Ovary (tissue), 9 donors: Measurements from ENCODE around the gene TM4SF1. TPM values are rescaled to one million over a fixed set of nuclear protein-coding genes. Genes with fewer than 3 reads are reported as not detected.

ENCODE experiments used
- DNase-seq, 5 donors: peaks; one replicate each; pipeline ENCODE4 v3.0.0-alpha.2; 2019 to 2020
- H3K27ac ChIP-seq, 2 donors: fragments of 200-600 bp; one replicate each; pipeline versions ENCODE4 v1.5.1 to v1.8.0; 2019 to 2022
- H3K27me3 ChIP-seq: fragments of 200-600 bp; one replicate; pipeline ENCODE4 v1.8.0; 2022
- H3K36me3 ChIP-seq: fragments of 200-600 bp; sonication (generic); one replicate; pipeline ENCODE4 v1.5.1; 2019
- H3K4me1 ChIP-seq: one replicate; pipeline ENCODE4 v1.8.1; 2013; ENCODE audit warnings: mild to moderate bottlenecking, moderate library complexity; ENCODE audit not compliant: insufficient read depth
- H3K4me3 ChIP-seq: fragments of 200-600 bp; sonication (generic); one replicate; pipeline ENCODE4 v1.5.1; 2017
- H3K9me3 ChIP-seq, 2 donors: fragments of 200-600 bp in 1 of 2; sonication (generic) in 1 of 2; one replicate each; pipeline versions ENCODE4 v1.5.1 to v1.8.1; 2013 to 2019; ENCODE audit warnings: mild to moderate bottlenecking in 1 of 2, moderate library complexity in 1 of 2
- EP300 ChIP-seq: sonication (generic); formaldehyde crosslinking; IDR thresholded peaks from one replicate; pipeline ENCODE4 v1.6.1; 2017; ENCODE audit warnings: antibody characterized with exemption
- POLR2A ChIP-seq: fragments of 450-650 bp; IDR thresholded peaks from one replicate; pipeline ENCODE4 v1.6.1; 2017; ENCODE audit warnings: antibody characterized with exemption, mild to moderate bottlenecking, moderate library complexity
- WGBS, 3 donors: extraction: QIAGEN DNeasy Blood & Tissue Kit in 1 of 3; methylation state at CpG; one replicate each; pipeline versions ENCODE4 v1.1.5 to v1.1.7; 2013 to 2017; 5-methylcytosine and 5-hydroxymethylcytosine counted together
- intact Hi-C, 4 donors: fragments of 100-400 bp; cut with DNase I; formaldehyde crosslinking; loops; one replicate each; pipeline versions ENCODE4 v1.11.0 to v1.15.1; 2022 to 2023
- polyA plus RNA-seq, 2 donors: library from polyadenylated mRNA; stranded (reverse); fragments of 200-250 nt in 1 of 2; fragments of 350-450 nt in 1 of 2; fragmentation: Illumina TruSeq in 1 of 2; extraction: RNeasy Lipid Tissue Mini Kit (QIAGEN cat#74804) in 1 of 2; gene quantifications; one replicate each; pipeline ENCODE4 v1.2.3, GENCODE V29; 2013 to 2014
- total RNA-seq, 7 donors: library from RNA; depleted of rRNA in 2 of 7; stranded (reverse); fragments of >200 nt in 2 of 7; fragmentation: NEBNext Ultra II Directional in 3 of 7; extraction: Animal tissue kit (Norgen Biotek cat#: 25700) in 3 of 7; gene quantifications; one replicate each; pipeline versions ENCODE4 v1.1.0 to v1.2.4, GENCODE V29; 2016 to 2023
- TF ChIP-seq, protein P1 (sequence below), 3 donors: fragments of 450-650 bp in 2 of 3; fragments of 200-600 bp in 1 of 3; IDR thresholded peaks; one replicate each; pipeline versions ENCODE4 v1.5.1 to v1.8.0; 2016 to 2022; ENCODE audit warnings: antibody characterized with exemption in 3 of 3, mild to moderate bottlenecking in 1 of 3
- donor health status: DM: no; HTN: no; CAD: no; lungs with moderate emphysema.
- donor health status: DM: no; HTN: no; CAD: no.
- donor health status: Bipolar disorder and iron deficiency.
- donor health status: DM: yes; HTN: yes; CAD: no.
- donor health status: DM: no; HTN: no; CAD: no.
- donor health status: DM: yes; HTN: yes; CAD: no.

Gene TM4SF1
- total and polyA plus RNA-seq, 9 donors = 35.6 to 207 (median 61.0) TPM

DNA sequence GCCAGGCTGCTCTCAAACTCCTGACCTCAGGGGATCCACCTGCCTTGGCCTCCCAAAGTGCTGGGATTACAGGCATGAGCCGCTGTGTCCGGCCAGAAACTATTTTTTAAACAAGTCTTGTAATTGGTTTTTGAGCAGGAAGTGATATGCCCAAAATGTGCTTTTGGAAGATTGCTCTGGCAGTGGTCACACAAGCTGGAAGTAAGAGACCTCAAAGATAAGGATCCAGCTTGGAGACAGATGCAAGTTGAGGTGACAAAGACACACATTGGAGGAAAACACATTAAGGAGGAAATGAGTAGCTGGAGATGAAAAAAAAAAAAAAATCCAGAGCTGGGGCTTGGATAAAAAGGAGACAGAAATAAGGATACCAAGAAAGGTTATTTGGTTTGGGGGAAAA lies 50.3 kb downstream of the TM4SF1 start:
- H3K27me3 ChIP-seq = no peaks in the 10 kb centered on the region
- WGBS, 3 donors = 89 to 90% (median 90%) methylated on average over 2 of the region's 2 CpGs
- H3K9me3 ChIP-seq = no peaks in the 10 kb centered on the region

DNA sequence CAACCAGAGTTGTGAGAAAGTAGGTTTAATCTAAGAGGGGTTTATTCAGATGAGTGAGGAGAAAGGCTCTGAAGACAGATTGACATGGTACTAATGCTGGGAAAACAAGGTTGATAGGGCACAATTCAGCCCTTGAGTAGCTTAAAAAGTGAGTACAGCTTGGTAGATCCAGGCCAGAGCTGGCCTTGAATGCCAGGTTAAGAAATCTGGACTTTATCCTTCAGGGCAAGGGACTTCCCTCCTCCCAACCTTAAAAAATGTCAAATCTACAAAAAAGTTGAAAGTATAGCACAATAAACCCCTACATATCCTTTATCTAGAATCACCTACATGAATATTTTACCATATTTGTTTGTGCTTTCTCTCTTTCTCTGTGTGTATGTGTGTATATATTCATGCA lies 51.9 kb downstream of the TM4SF1 start:
- H3K27ac ChIP-seq = no peak overlapping the region
- TF ChIP-seq, protein P1, sequence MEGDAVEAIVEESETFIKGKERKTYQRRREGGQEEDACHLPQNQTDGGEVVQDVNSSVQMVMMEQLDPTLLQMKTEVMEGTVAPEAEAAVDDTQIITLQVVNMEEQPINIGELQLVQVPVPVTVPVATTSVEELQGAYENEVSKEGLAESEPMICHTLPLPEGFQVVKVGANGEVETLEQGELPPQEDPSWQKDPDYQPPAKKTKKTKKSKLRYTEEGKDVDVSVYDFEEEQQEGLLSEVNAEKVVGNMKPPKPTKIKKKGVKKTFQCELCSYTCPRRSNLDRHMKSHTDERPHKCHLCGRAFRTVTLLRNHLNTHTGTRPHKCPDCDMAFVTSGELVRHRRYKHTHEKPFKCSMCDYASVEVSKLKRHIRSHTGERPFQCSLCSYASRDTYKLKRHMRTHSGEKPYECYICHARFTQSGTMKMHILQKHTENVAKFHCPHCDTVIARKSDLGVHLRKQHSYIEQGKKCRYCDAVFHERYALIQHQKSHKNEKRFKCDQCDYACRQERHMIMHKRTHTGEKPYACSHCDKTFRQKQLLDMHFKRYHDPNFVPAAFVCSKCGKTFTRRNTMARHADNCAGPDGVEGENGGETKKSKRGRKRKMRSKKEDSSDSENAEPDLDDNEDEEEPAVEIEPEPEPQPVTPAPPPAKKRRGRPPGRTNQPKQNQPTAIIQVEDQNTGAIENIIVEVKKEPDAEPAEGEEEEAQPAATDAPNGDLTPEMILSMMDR (IDR thresholded peaks at IDR 0.05) = no peak
- no peak for TF ChIP-seq POLR2A
- no peak for TF ChIP-seq EP300
- H3K4me3 ChIP-seq = no peak overlapping the region
- no peaks in the 10 kb centered on the region for H3K27me3 ChIP-seq
- H3K9me3 ChIP-seq = no peaks in the 10 kb centered on the region
- H3K4me1 ChIP-seq = no peaks in the 10 kb centered on the region
- intact Hi-C loops = no loop called here
- H3K36me3 ChIP-seq = no peaks in the 10 kb centered on the region
- no peak for DNase-seq

More for the DNA sequence above, 50.3 kb downstream of the TM4SF1 start:
- no peak for DNase-seq
- Histone ChIP-seq H3K4me3 (no peak overlapping the region), H3K4me1 (no peaks in the 10 kb centered on the region), H3K27ac (no peak overlapping the region), H3K36me3 (no peaks in the 10 kb centered on the region)
- TF ChIP-seq, protein P1 (IDR thresholded peaks at IDR 0.05) = no peak
- TF ChIP-seq EP300 (no peak), POLR2A (no peak)
- intact Hi-C loops = no loop called here

DNA sequence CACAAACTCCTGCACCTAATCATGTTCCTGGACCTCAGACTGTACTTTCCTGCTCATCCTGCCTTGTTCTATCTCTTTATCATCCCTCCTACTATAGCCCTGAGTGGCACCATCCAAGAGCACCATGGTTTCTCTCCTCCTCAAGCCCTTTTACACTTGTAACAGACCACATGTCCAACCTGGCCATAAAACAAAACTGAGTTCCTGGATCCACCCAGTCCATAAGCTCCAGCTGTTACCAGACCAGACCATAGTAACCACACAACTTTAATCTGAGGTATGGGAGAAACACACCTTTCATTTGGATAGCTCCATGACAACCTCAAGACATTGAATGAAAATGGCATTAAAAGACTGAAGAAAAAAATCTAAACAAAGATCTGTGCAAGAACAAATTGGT lies 53.1 kb downstream of the TM4SF1 start:
- no peak overlapping the region for H3K27ac ChIP-seq
- DNase-seq = no peak
- H3K36me3 ChIP-seq = no peaks in the 10 kb centered on the region
- intact Hi-C loops = no loop called here
- no peak overlapping the region for H3K4me3 ChIP-seq
- no peaks in the 10 kb centered on the region for H3K4me1 ChIP-seq
- TF ChIP-seq EP300 = no peak
- H3K27me3 ChIP-seq = no peaks in the 10 kb centered on the region
- H3K9me3 ChIP-seq = no peaks in the 10 kb centered on the region

DNA sequence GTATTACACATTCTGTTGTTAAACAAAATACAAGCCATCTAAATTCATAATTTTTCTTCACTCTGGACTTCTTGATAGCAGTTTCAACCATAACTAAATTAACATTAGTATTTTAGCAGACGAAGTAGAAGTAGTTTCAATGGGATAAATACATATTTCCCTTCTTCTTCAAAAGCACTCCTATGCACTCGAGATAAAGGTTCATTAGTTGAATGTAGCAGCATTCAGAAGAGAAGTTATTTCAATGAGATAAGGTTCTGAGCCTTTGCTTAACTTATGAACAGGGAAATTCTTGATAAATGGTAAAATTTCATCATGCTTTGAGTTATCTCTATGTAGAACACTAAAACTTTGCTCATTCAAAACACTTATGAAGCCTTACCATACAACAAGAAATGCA lies 55.8 kb downstream of the TM4SF1 start:
- no peaks in the 10 kb centered on the region for H3K27me3 ChIP-seq
- no peak overlapping the region for H3K4me3 ChIP-seq
- H3K27ac ChIP-seq = no peak overlapping the region
- no peaks in the 10 kb centered on the region for H3K36me3 ChIP-seq
- intact Hi-C loops = no loop called here
- no peaks in the 10 kb centered on the region for H3K9me3 ChIP-seq
- WGBS, 3 donors = 73 to 84% (median 77%) methylated on average over 2 of the region's 2 CpGs
- TF ChIP-seq, protein P1 (IDR thresholded peaks at IDR 0.05) = no peak
- TF ChIP-seq POLR2A = no peak
- no peak for TF ChIP-seq EP300
- DNase-seq = no peak
- no peaks in the 10 kb centered on the region for H3K4me1 ChIP-seq

DNA sequence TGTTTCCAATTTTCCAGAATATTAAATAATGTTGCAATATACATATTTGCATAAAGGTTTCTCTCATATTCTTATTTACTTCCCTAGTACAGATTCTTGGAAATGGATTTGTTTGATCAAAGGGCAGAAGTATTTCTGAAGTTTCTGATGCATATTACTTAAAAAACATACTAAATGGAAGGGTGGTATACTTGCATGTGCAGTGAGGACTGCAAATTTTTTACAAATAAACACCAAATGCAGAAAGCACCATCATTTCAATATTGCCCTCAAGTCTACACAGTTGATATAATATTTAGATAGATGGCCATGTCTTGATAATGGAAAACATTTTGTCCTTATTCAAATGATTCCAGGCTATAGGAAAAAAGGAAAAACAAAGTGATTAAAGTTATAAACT lies 56.3 kb downstream of the TM4SF1 start:
- TF ChIP-seq POLR2A (no peak), EP300 (no peak)
- TF ChIP-seq, protein P1 (IDR thresholded peaks at IDR 0.05) = no peak
- no peak overlapping the region for H3K27ac ChIP-seq
- no peaks in the 10 kb centered on the region for H3K27me3 ChIP-seq
- intact Hi-C loops = no loop called here
- no peak overlapping the region for H3K4me3 ChIP-seq
- DNase-seq = no peak
- H3K4me1 ChIP-seq = no peaks in the 10 kb centered on the region
- no peaks in the 10 kb centered on the region for H3K36me3 ChIP-seq
- H3K9me3 ChIP-seq = no peaks in the 10 kb centered on the region
